ENCODE measurements around the gene SPNS2. TPM values are rescaled to one million over a fixed set of nuclear protein-coding genes. Genes with fewer than 3 reads are reported as not detected.

Gene SPNS2
- total and polyA plus RNA-seq, 2 of the 8 experiments (the other 6 are each of a cell fraction or from before 2014, with no cell fraction given): 1.2 to 1.5 TPM

- TF ChIP-seq SIRT6 (IDR thresholded peaks at IDR 0.05; ENCODE audit: low read length) (no peak), GABPA (IDR thresholded peaks at IDR 0.05; ENCODE audit: borderline replicate concordance, insufficient read depth, low read length) (no peak), TBP (IDR thresholded peaks at IDR 0.05; ENCODE audit: low read depth, low read length) (no peak), TCF12 (IDR thresholded peaks at IDR 0.05; ENCODE audit: low read depth, low read length) (no peak), BRCA1 (IDR thresholded peaks at IDR 0.05; ENCODE audit: low read depth, low read length) (no peak)
Measured at GRCh38 chr17:4585638-4585994, 86.9 kb downstream of the SPNS2 start (continued).
